ENCODE results near the gene GPR132. TPM values are rescaled to one million over a fixed set of nuclear protein-coding genes. Genes with fewer than 3 reads are reported as not detected.
A peak's percentile ranks its signal among the peaks of the same experiment; 100 is the strongest.

Gene GPR132
- total RNA-seq, 6 experiments from 2014 or later: 0.11 to 0.84 (median 0.39) TPM

GRCh38 chr14:105092171-105093037 lies 27.2 kb upstream of the GPR132 start:
- no peaks in the 10 kb centered on the region for H3K9me3 ChIP-seq
- peak overlapping the region; percentile 41 to 48 (median 48) for H3K4me3 ChIP-seq
- peak overlapping the region; percentile 30 to 52 (median 43) for H3K27ac ChIP-seq
- WGBS (ENCODE audit: insufficient coverage, low coverage, low lambda C conversion rate, missing lambda C conversion rate): 30% methylated on average over 2 of the region's 25 CpGs
- peak in 2 of 4 donors; percentile 2 for ATAC-seq
- peaks cover 0 to 6% of the 10 kb centered on the region in 2 donors for H3K27me3 ChIP-seq
- peaks cover 2 to 29% (median 16%) of the 10 kb centered on the region in 4 donors for H3K4me1 ChIP-seq
- peak in 1 of 3 donors; percentile 47 for DNase-seq
- H3K36me3 ChIP-seq: no peaks in the 10 kb centered on the region
- TF ChIP-seq POLR2A (IDR thresholded peaks at IDR 0.05) (no peak), CTCF (IDR thresholded peaks at IDR 0.05) (no peak)
- intact Hi-C loops (cut with DNase I): loop anchor here in 1 of 2 donors (10.0 kb wide), 2 partner anchors 192 to 262 kb away; no protein-coding TSS in a partner anchor

- Histone ChIP-seq H3K27me3 (peaks cover 0 to 7% of the 10 kb centered on the region in 2 donors), H3K4me3 (no peak overlapping the region), H3K9me3 (no peaks in the 10 kb centered on the region), H3K27ac (peak overlapping the region; percentile 30 to 43 (median 37)), H3K4me1 (peaks cover 2 to 30% (median 16%) of the 10 kb centered on the region in 4 donors), H3K36me3 (no peaks in the 10 kb centered on the region)
- intact Hi-C loops (cut with DNase I): loop anchor here in 1 of 2 donors (10.0 kb wide), 2 partner anchors 193 to 263 kb away; no protein-coding TSS in a partner anchor
- ATAC-seq (peak; percentile 72 to 84 (median 82)), DNase-seq (peak; percentile 93 to 97 (median 95))
- WGBS (ENCODE audit: insufficient coverage, low coverage, low lambda C conversion rate, missing lambda C conversion rate): 0% methylated on average over 1 of the region's 19 CpGs
- TF ChIP-seq CTCF (IDR thresholded peaks at IDR 0.05) (no peak), POLR2A (IDR thresholded peaks at IDR 0.05) (peak; percentile 73)
Measured at GRCh38 chr14:105091517-105092170, 26.4 kb upstream of the GPR132 start.

GRCh38 chr14:105091054-105091516 lies 25.9 kb upstream of the GPR132 start:
- Histone ChIP-seq H3K27me3 (peaks cover 0 to 9% of the 10 kb centered on the region in 2 donors), H3K36me3 (no peaks in the 10 kb centered on the region), H3K27ac (no peak overlapping the region), H3K4me3 (no peak overlapping the region), H3K9me3 (no peaks in the 10 kb centered on the region), H3K4me1 (peaks cover 2 to 30% (median 16%) of the 10 kb centered on the region in 4 donors)
- ATAC-seq (no peak), DNase-seq (peak; percentile 28 to 64 (median 55))
- intact Hi-C loops (cut with DNase I): loop anchor here in 1 of 2 donors (10.0 kb wide), 2 partner anchors 194 to 264 kb away; no protein-coding TSS in a partner anchor
- TF ChIP-seq CTCF (IDR thresholded peaks at IDR 0.05): no peak
- no peak for TF ChIP-seq POLR2A (IDR thresholded peaks at IDR 0.05)
- WGBS (ENCODE audit: insufficient coverage, low coverage, low lambda C conversion rate, missing lambda C conversion rate): no CpG with 5 or more reads among the region's 9 CpGs

- intact Hi-C loops (cut with DNase I): loop anchor here in 1 of 2 donors (10.0 kb wide), 2 partner anchors 194 to 264 kb away; no protein-coding TSS in a partner anchor
- Histone ChIP-seq H3K27me3 (peaks cover 0 to 9% of the 10 kb centered on the region in 2 donors), H3K4me1 (peaks cover 2 to 30% (median 16%) of the 10 kb centered on the region in 4 donors), H3K27ac (no peak overlapping the region), H3K4me3 (no peak overlapping the region), H3K36me3 (no peaks in the 10 kb centered on the region), H3K9me3 (no peaks in the 10 kb centered on the region)
- peak; percentile 33 to 58 (median 46) for ATAC-seq
- DNase-seq: peak; percentile 84 to 89 (median 86)
- TF ChIP-seq CTCF (IDR thresholded peaks at IDR 0.05) (peak; percentile 90 to 100 (median 97)), POLR2A (IDR thresholded peaks at IDR 0.05) (no peak)
- WGBS (ENCODE audit: insufficient coverage, low coverage, low lambda C conversion rate, missing lambda C conversion rate): no CpG with 5 or more reads among the region's 7 CpGs
Measured at GRCh38 chr14:105090493-105091053, 25.3 kb upstream of the GPR132 start.
